Eye (tissue), 1 donor: ENCODE measurements around the gene SRSF7.
A peak's percentile ranks its signal among the peaks of the same experiment; 100 is the strongest.
"Not testable (repeated sequence)": the region's sequence is repeated elsewhere in the genome, so short reads cannot be mapped to it uniquely, and the experiment has no call there.

ENCODE experiments used
- DNase-seq: peaks from one replicate; pipeline ENCODE4 v3.0.0-alpha.2; 2015

SRSF7 gene

GRCh38 chr2:38750891-38751595 lies at the start of gene SRSF7:
Gene SRSF7, minus strand, starts transcription at chr2:38751361. Its CDS starts 105 bp downstream, at chr2:38751256.
- DNase-seq = peak; percentile 100

GRCh38 chr2:38797953-38798352 lies 46.8 kb upstream of the SRSF7 start:
- DNase-seq = no peak

- DNase-seq = no peak
Measured at GRCh38 chr2:38797250-38797676, 46.1 kb upstream of the SRSF7 start.

- DNase-seq = not testable (repeated sequence)
Measured at GRCh38 chr2:38795016-38795415, 43.9 kb upstream of the SRSF7 start.

GRCh38 chr2:38794235-38794946 lies 43.2 kb upstream of the SRSF7 start:
- DNase-seq = peak; percentile 15

GRCh38 chr2:38793511-38793910 lies 42.4 kb upstream of the SRSF7 start:
- DNase-seq = no peak

- DNase-seq = no peak
Measured at GRCh38 chr2:38792751-38793150, 41.6 kb upstream of the SRSF7 start.

GRCh38 chr2:38792321-38792720 lies 41.2 kb upstream of the SRSF7 start:
- not testable (repeated sequence) for DNase-seq

- no peak for DNase-seq
Measured at GRCh38 chr2:38791744-38792143, 40.6 kb upstream of the SRSF7 start.

GRCh38 chr2:38789691-38790090 lies 38.5 kb upstream of the SRSF7 start:
- no peak for DNase-seq

- DNase-seq = no peak
Measured at GRCh38 chr2:38788306-38788705, 37.1 kb upstream of the SRSF7 start.

GRCh38 chr2:38783586-38783985 lies 32.4 kb upstream of the SRSF7 start:
- DNase-seq = no peak

GRCh38 chr2:38778687-38779082 lies 27.5 kb upstream of the SRSF7 start:
- peak; percentile 9 for DNase-seq

- DNase-seq = no peak
Measured at GRCh38 chr2:38776531-38776930, 25.4 kb upstream of the SRSF7 start.

- no peak for DNase-seq
Measured at GRCh38 chr2:38775921-38776225, 24.7 kb upstream of the SRSF7 start.

GRCh38 chr2:38775097-38775920 lies 24.1 kb upstream of the SRSF7 start:
- DNase-seq = no peak

- no peak for DNase-seq
Measured at GRCh38 chr2:38771632-38772031, 20.5 kb upstream of the SRSF7 start.

- DNase-seq = no peak
Measured at GRCh38 chr2:38765551-38765950, 14.4 kb upstream of the SRSF7 start.

GRCh38 chr2:38765149-38765548 lies 14.0 kb upstream of the SRSF7 start:
- no peak for DNase-seq

- DNase-seq = no peak
Measured at GRCh38 chr2:38763728-38764127, 12.6 kb upstream of the SRSF7 start.

- no peak for DNase-seq
Measured at GRCh38 chr2:38763228-38763627, 12.1 kb upstream of the SRSF7 start.

GRCh38 chr2:38755891-38756290 lies 4.7 kb upstream of the SRSF7 start:
- not testable (repeated sequence) for DNase-seq

- DNase-seq = no peak
Measured at GRCh38 chr2:38754506-38754905, 3.3 kb upstream of the SRSF7 start.

- no peak for DNase-seq
Measured at GRCh38 chr2:38754049-38754448, 2.9 kb upstream of the SRSF7 start.
